SIG-M5 treated with dmso at 0.1 percent for 504 hours (cell line): ENCODE results near the gene MAP4K4.

Source experiments
- DNase-seq: peaks from one replicate; lab custom pipeline; 2025; ENCODE audit not compliant: unreplicated experiment; lab: John Stamatoyannopoulos, UW

Gene MAP4K4

GRCh38 chr2:101863534-101863933, 166.0 kb downstream of the MAP4K4 start:
- DNase-seq: no peak

GRCh38 chr2:101864426-101864825, 166.9 kb downstream of the MAP4K4 start:
- no peak for DNase-seq

- no peak for DNase-seq
These were observed 171.0 kb downstream of the MAP4K4 start for GRCh38 chr2:101868525-101868924.

- DNase-seq: no peak
These were observed 172.0 kb downstream of the MAP4K4 start for GRCh38 chr2:101869527-101869926.

GRCh38 chr2:101870444-101870843, 172.9 kb downstream of the MAP4K4 start:
- DNase-seq: no peak

GRCh38 chr2:101871480-101871879, 174.0 kb downstream of the MAP4K4 start:
- no peak for DNase-seq

GRCh38 chr2:101872480-101872879, 175.0 kb downstream of the MAP4K4 start:
- no peak for DNase-seq

- DNase-seq: peak; percentile 9
These were observed 176.0 kb downstream of the MAP4K4 start for GRCh38 chr2:101873543-101873942.

GRCh38 chr2:101874069-101874468, 176.6 kb downstream of the MAP4K4 start:
- DNase-seq: no peak

- no peak for DNase-seq
These were observed 182.0 kb downstream of the MAP4K4 start for GRCh38 chr2:101879466-101879865.

GRCh38 chr2:101881131-101881530, 183.6 kb downstream of the MAP4K4 start:
- DNase-seq: no peak

GRCh38 chr2:101882769-101883307, 185.3 kb downstream of the MAP4K4 start:
- no peak for DNase-seq

GRCh38 chr2:101883860-101884259, 186.4 kb downstream of the MAP4K4 start:
- peak; percentile 68 for DNase-seq

GRCh38 chr2:101884423-101884822, 186.9 kb downstream of the MAP4K4 start:
- DNase-seq: no peak

GRCh38 chr2:101887328-101887727, 189.8 kb downstream of the MAP4K4 start:
- no peak for DNase-seq

GRCh38 chr2:101889460-101890098, 192.1 kb downstream of the MAP4K4 start:
- DNase-seq: no peak

GRCh38 chr2:101892377-101892776, 194.9 kb downstream of the MAP4K4 start:
- no peak for DNase-seq

GRCh38 chr2:101893681-101894381, 196.3 kb downstream of the MAP4K4 start:
- DNase-seq: no peak

GRCh38 chr2:101895039-101895438, 197.5 kb downstream of the MAP4K4 start:
- DNase-seq: no peak

- DNase-seq: no peak
These were observed 198.4 kb downstream of the MAP4K4 start for GRCh38 chr2:101895819-101896322.

GRCh38 chr2:101897301-101897700, 199.8 kb downstream of the MAP4K4 start:
- no peak for DNase-seq

- no peak for DNase-seq
These were observed 201.8 kb downstream of the MAP4K4 start for GRCh38 chr2:101899265-101899664.
